SK-N-SH (cell line): Measurements from ENCODE around the gene TRIM67. TPM values are rescaled to one million over a fixed set of nuclear protein-coding genes. Genes with fewer than 3 reads are reported as not detected.

Experiments used
- CTCF ChIA-PET: fragments of 300-600, 350-600 bp; formaldehyde crosslinking; extraction: SDS; loops from one replicate; lab custom pipeline; 2021; lab: Yijun Ruan, JAX
- POLR2A ChIA-PET: fragments of 350-600 bp; sonication (Branson Sonifier 250); formaldehyde crosslinking; extraction: SDS; loops from one replicate; lab custom pipeline; 2020; ENCODE audit warnings: antibody characterized with exemption, inconsistent platforms; lab: Yijun Ruan, JAX
- DNase-seq: peaks from one replicate; pipeline ENCODE4 v3.0.0; 2012
- H2AFZ ChIP-seq: fragments of 200-600 bp; sonication (generic); 2 replicates; pipeline ENCODE4 v1.8.1; 2016; ENCODE audit warnings: antibody characterized with exemption, mild to moderate bottlenecking, low read depth
- H3F3A ChIP-seq: fragments of 200-600 bp; sonication (generic); replicated peaks from 2 replicates; pipeline ENCODE3; 2016; ENCODE audit warnings: antibody characterized with exemption, mild to moderate bottlenecking; ENCODE audit not compliant: insufficient read depth
- H3K27ac ChIP-seq, 2 experiments: fragments of 200-500 bp in 1 of 2; fragments of 200-600 bp in 1 of 2; sonication (Bioruptor generic) in 1 of 2; sonication (generic), shearing (Covaris generic) in 1 of 2; 2 replicates each; pipeline versions ENCODE4 v1.5.1 to v1.6.1; 2014 to 2016; ENCODE audit warnings: low read depth in 2 of 2, inconsistent platforms in 1 of 2, low read length in 1 of 2, mild to moderate bottlenecking in 1 of 2, mixed read lengths in 1 of 2
- H3K27me3 ChIP-seq: fragments of 200-600 bp; sonication (generic), shearing (Covaris generic); 2 replicates; pipeline ENCODE4 v1.6.1; 2016; ENCODE audit warnings: mixed run types; ENCODE audit not compliant: insufficient read depth
- H3K36me3 ChIP-seq, 2 experiments: fragments of 200-500 bp in 1 of 2; fragments of 200-600 bp in 1 of 2; sonication (Bioruptor generic) in 1 of 2; sonication (generic) in 1 of 2; replicated peaks in 1 of 2; 2 replicates each; pipeline versions ENCODE3 to v1.5.1; 2014 to 2016; ENCODE audit warnings: low read length in 1 of 2, mild to moderate bottlenecking in 1 of 2; ENCODE audit not compliant: insufficient read depth in 2 of 2, control insufficient read depth in 1 of 2
- H3K4me1 ChIP-seq, 2 experiments: fragments of 200-500 bp in 1 of 2; fragments of 200-600 bp in 1 of 2; sonication (Bioruptor generic) in 1 of 2; sonication (generic), shearing (Covaris generic) in 1 of 2; 2 replicates each; pipeline versions ENCODE4 v1.5.1 to v1.6.1; 2014 to 2016; ENCODE audit warnings: low read depth in 1 of 2, low read length in 1 of 2, mixed run types in 1 of 2; ENCODE audit not compliant: insufficient read depth in 2 of 2, control insufficient read depth in 1 of 2
- H3K4me2 ChIP-seq: fragments of 200-600 bp; sonication (generic), shearing (Covaris generic); 2 replicates; pipeline ENCODE4 v1.6.1; 2017; ENCODE audit warnings: mixed run types
- H3K4me3 ChIP-seq, 2 experiments: fragments of 200-500 bp in 1 of 2; fragments of 200-600 bp in 1 of 2; sonication (Bioruptor generic) in 1 of 2; sonication (generic), shearing (Covaris generic) in 1 of 2; 2 replicates each; pipeline versions ENCODE4 v1.5.1 to v1.8.1; 2014 to 2016; ENCODE audit warnings: low read depth in 2 of 2, inconsistent platforms in 1 of 2, low read length in 1 of 2, mild to moderate bottlenecking in 1 of 2, mixed read lengths in 1 of 2, moderate library complexity in 1 of 2
- H3K79me2 ChIP-seq: fragments of 200-600 bp; sonication (generic); 2 replicates; pipeline ENCODE4 v1.8.1; 2017; ENCODE audit warnings: mild to moderate bottlenecking; ENCODE audit not compliant: insufficient read depth
- H3K9ac ChIP-seq: fragments of 200-600 bp; sonication (generic); 2 replicates; pipeline ENCODE4 v1.6.1; 2017; ENCODE audit warnings: mixed run types
- H3K9me2 ChIP-seq: fragments of 200-600 bp; sonication (generic); 2 replicates; pipeline ENCODE4 v1.6.1; 2017; ENCODE audit warnings: mixed run types
- H3K9me3 ChIP-seq: fragments of 200-600 bp; sonication (generic); 2 replicates; pipeline ENCODE4 v1.6.1; 2017; ENCODE audit warnings: mixed run types, mild to moderate bottlenecking, moderate library complexity
- H4K20me1 ChIP-seq: fragments of 200-600 bp; sonication (generic); 2 replicates; pipeline ENCODE4 v1.6.1; 2017; ENCODE audit warnings: mild to moderate bottlenecking, mixed run types; ENCODE audit not compliant: insufficient read depth
- CHD2 ChIP-seq: fragments of 150-350 bp; IDR thresholded peaks from 2 replicates; pipeline ENCODE4 v1.6.1; 2018; ENCODE audit warnings: low read length; ENCODE audit not compliant: partially characterized antibody
- FOXM1 ChIP-seq: IDR thresholded peaks from 2 replicates; pipeline ENCODE4 v1.4.0; 2012; ENCODE audit warnings: low read depth, mild to moderate bottlenecking
- GABPA ChIP-seq: IDR thresholded peaks from 2 replicates; pipeline ENCODE4 v1.4.0; 2012; ENCODE audit warnings: low read depth, mild to moderate bottlenecking
- JUND ChIP-seq: IDR thresholded peaks from 2 replicates; pipeline ENCODE4 v1.4.0; 2012
- MEF2A ChIP-seq: IDR thresholded peaks from 2 replicates; pipeline ENCODE4 v1.4.0; 2012; ENCODE audit warnings: low read depth, borderline replicate concordance
- NFIC ChIP-seq: IDR thresholded peaks from 2 replicates; pipeline ENCODE4 v1.4.0; 2012; ENCODE audit warnings: borderline replicate concordance
- POLR2AphosphoS5 ChIP-seq: IDR thresholded peaks from 2 replicates; pipeline ENCODE4 v1.6.1; 2012; ENCODE audit warnings: low read depth, low read length
- RAD21 ChIP-seq: IDR thresholded peaks from 2 replicates; pipeline ENCODE4 v1.6.1; 2012; ENCODE audit warnings: mild to moderate bottlenecking, low read length
- RFX5 ChIP-seq: IDR thresholded peaks from 2 replicates; pipeline ENCODE4 v1.6.1; 2012; ENCODE audit warnings: mild to moderate bottlenecking, improper control_type of control experiment, low read length
- RXRA ChIP-seq: IDR thresholded peaks from 2 replicates; pipeline ENCODE4 v1.4.0; 2012; ENCODE audit warnings: low read depth, mild to moderate bottlenecking, borderline replicate concordance
- YY1 ChIP-seq: IDR thresholded peaks from 2 replicates; pipeline ENCODE4 v1.4.0; 2012; ENCODE audit warnings: low read depth, mild to moderate bottlenecking
- WGBS: methylation state at CpG from one replicate; pipeline ENCODE4 v1.1.6; 2017; ENCODE audit warnings: low lambda C conversion rate; 5-methylcytosine and 5-hydroxymethylcytosine counted together
- polyA plus RNA-seq, 3 experiments: library from polyadenylated mRNA; depleted of rRNA; stranded (reverse); fragments of >200 nt; gene quantifications; 2 replicates each; pipeline ENCODE4 v1.2.3, GENCODE V29; 2012
- TF ChIP-seq, protein P1 (sequence below): IDR thresholded peaks from 2 replicates; pipeline ENCODE4 v1.6.1; 2012; ENCODE audit warnings: mild to moderate bottlenecking, low read depth, low read length, moderate library complexity
- TF ChIP-seq, protein P2 (sequence below): fragments of 200-600 bp; sonication (generic); IDR thresholded peaks from 2 replicates; pipeline ENCODE4 v1.6.1; 2017; ENCODE audit warnings: antibody characterized with exemption, mild to moderate bottlenecking, moderate library complexity
- TF ChIP-seq, protein P3 (sequence below): IDR thresholded peaks from 2 replicates; pipeline ENCODE4; 2012

The TRIM67 gene
- polyA plus RNA-seq, 1 of the 3 experiments (the other 2 are of a cell fraction) = not detected

DNA sequence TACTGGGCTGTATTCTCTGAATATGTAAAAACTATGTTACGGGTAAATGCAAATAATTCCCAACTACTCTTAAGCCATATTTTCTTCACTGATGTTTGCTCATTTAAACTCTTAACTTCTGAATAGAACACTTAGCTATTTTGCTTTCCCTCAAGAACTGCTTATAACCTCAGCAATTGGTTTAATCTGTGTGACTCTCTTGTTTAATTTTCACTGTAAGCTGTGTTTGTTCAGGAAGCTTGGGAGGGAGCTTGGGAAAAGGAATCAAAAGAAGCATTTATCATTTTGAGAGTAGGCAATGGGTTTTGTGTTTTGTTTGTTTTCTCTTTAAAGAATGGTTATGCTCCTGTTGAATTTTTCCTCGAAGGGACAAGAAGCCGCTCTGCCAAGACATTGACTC is 103.5 kb downstream of the TRIM67 start:
- no peaks in the 10 kb centered on the region for H4K20me1 ChIP-seq
- no peaks in the 10 kb centered on the region for H3F3A ChIP-seq
- DNase-seq = no peak
- POLR2A ChIA-PET = no interaction called here
- no peaks in the 10 kb centered on the region for H3K9me3 ChIP-seq
- CTCF ChIA-PET = no interaction called here
- H3K27me3 ChIP-seq = no peaks in the 10 kb centered on the region
- WGBS = 93% methylated on average over 3 of the region's 3 CpGs
- peaks cover 51 to 82% of the 10 kb centered on the region in 2 experiments for H3K36me3 ChIP-seq
- TF ChIP-seq NFIC (no peak), YY1 (no peak), RFX5 (no peak), CHD2 (no peak), RAD21 (no peak), JUND (no peak), FOXM1 (no peak), POLR2AphosphoS5 (no peak), MEF2A (no peak), RXRA (no peak), GABPA (no peak)
- TF ChIP-seq, protein P1, sequence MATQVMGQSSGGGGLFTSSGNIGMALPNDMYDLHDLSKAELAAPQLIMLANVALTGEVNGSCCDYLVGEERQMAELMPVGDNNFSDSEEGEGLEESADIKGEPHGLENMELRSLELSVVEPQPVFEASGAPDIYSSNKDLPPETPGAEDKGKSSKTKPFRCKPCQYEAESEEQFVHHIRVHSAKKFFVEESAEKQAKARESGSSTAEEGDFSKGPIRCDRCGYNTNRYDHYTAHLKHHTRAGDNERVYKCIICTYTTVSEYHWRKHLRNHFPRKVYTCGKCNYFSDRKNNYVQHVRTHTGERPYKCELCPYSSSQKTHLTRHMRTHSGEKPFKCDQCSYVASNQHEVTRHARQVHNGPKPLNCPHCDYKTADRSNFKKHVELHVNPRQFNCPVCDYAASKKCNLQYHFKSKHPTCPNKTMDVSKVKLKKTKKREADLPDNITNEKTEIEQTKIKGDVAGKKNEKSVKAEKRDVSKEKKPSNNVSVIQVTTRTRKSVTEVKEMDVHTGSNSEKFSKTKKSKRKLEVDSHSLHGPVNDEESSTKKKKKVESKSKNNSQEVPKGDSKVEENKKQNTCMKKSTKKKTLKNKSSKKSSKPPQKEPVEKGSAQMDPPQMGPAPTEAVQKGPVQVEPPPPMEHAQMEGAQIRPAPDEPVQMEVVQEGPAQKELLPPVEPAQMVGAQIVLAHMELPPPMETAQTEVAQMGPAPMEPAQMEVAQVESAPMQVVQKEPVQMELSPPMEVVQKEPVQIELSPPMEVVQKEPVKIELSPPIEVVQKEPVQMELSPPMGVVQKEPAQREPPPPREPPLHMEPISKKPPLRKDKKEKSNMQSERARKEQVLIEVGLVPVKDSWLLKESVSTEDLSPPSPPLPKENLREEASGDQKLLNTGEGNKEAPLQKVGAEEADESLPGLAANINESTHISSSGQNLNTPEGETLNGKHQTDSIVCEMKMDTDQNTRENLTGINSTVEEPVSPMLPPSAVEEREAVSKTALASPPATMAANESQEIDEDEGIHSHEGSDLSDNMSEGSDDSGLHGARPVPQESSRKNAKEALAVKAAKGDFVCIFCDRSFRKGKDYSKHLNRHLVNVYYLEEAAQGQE = no peak
- TF ChIP-seq, protein P2, sequence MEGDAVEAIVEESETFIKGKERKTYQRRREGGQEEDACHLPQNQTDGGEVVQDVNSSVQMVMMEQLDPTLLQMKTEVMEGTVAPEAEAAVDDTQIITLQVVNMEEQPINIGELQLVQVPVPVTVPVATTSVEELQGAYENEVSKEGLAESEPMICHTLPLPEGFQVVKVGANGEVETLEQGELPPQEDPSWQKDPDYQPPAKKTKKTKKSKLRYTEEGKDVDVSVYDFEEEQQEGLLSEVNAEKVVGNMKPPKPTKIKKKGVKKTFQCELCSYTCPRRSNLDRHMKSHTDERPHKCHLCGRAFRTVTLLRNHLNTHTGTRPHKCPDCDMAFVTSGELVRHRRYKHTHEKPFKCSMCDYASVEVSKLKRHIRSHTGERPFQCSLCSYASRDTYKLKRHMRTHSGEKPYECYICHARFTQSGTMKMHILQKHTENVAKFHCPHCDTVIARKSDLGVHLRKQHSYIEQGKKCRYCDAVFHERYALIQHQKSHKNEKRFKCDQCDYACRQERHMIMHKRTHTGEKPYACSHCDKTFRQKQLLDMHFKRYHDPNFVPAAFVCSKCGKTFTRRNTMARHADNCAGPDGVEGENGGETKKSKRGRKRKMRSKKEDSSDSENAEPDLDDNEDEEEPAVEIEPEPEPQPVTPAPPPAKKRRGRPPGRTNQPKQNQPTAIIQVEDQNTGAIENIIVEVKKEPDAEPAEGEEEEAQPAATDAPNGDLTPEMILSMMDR = no peak
- TF ChIP-seq, protein P3, sequence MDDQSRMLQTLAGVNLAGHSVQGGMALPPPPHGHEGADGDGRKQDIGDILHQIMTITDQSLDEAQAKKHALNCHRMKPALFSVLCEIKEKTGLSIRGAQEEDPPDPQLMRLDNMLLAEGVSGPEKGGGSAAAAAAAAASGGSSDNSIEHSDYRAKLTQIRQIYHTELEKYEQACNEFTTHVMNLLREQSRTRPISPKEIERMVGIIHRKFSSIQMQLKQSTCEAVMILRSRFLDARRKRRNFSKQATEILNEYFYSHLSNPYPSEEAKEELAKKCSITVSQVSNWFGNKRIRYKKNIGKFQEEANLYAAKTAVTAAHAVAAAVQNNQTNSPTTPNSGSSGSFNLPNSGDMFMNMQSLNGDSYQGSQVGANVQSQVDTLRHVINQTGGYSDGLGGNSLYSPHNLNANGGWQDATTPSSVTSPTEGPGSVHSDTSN = no peak
- H3K9ac ChIP-seq = no peak overlapping the region
- H3K4me1 ChIP-seq = no peaks in the 10 kb centered on the region
- H3K4me2 ChIP-seq = no peak overlapping the region
- no peak overlapping the region for H2AFZ ChIP-seq
- no peaks in the 10 kb centered on the region for H3K79me2 ChIP-seq
- H3K4me3 ChIP-seq = no peak overlapping the region
- H3K27ac ChIP-seq = no peak overlapping the region
- no peaks in the 10 kb centered on the region for H3K9me2 ChIP-seq
